ENCODE data around the gene LGALS8.

DNA sequence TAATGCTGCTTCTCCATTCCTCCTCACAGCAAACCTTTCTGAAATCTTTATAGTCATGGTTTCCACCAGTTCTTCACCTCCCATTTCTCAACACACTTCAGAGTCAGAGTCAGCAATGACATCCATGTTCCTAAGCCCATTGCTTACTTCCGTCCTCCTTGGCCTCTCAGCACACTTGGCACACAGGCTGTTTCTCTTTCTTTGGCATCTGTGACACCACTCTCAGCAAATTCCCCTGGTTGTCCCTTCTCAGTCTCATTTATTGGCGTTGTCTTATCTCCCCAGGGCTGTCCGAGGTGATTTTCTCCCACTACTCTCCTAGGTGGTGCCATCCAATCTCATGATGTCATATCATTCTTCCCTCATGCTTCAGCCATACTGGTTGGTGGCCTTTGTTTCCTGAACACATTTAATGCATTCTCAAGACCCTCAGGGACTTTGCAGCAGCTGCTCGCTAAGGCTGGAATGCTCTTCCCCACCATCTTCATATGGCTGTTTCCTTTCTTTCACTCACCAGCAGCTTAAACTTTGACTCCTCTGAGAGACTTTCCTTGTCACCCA lies 3.3 kb upstream of the LGALS8 start:
- no peak for TF ChIP-seq CTCF (IDR thresholded peaks at IDR 0.05)
- TF ChIP-seq POLR2A (IDR thresholded peaks at IDR 0.05), result no peak
